Adrenal gland (tissue), 5 donors: ENCODE results near the gene DELE1.

ENCODE experiments used
- CTCF ChIP-seq, 6 experiments: fragments of 450-650 bp in 4 of 6; fragments of 200-600 bp in 2 of 6; sonication (generic) in 1 of 6; IDR thresholded peaks; 1 replicate in 5 of 6; 2 replicates in 1 of 6; pipeline versions ENCODE4 v1.5.1 to v1.8.0; 2016 to 2021; ENCODE audit warnings: antibody characterized with exemption in 6 of 6, mild to moderate bottlenecking in 2 of 6, moderate library complexity in 1 of 6
- POLR2A ChIP-seq, 2 donors: fragments of 450-650 bp; IDR thresholded peaks; one replicate each; pipeline ENCODE4 v1.6.1; 2017; ENCODE audit warnings: antibody characterized with exemption in 2 of 2, mild to moderate bottlenecking in 2 of 2, moderate library complexity in 1 of 2
- donor health status: DM: no; HTN: no; CAD: no.

GRCh38 chr5:141963701-141964100 lies 40.0 kb downstream of the DELE1 start:
- TF ChIP-seq CTCF (IDR thresholded peaks at IDR 0.05), result no peak
- no peak for TF ChIP-seq POLR2A (IDR thresholded peaks at IDR 0.05)
